ENCODE results near the gene FAM110D. TPM values are rescaled to one million over a fixed set of nuclear protein-coding genes. Genes with fewer than 3 reads are reported as not detected.

Gene FAM110D
- total and polyA plus RNA-seq, 2 of the 8 experiments (the other 6 are each of a cell fraction or from before 2014, with no cell fraction given): 0.21 to 0.48 TPM

- H3K4me2 ChIP-seq (ENCODE audit: insufficient read depth in 1 of 2, low read depth in 2 of 2, low read length in 2 of 2): no peak overlapping the region
- no peak overlapping the region for H2BK5ac ChIP-seq (ENCODE audit: low read depth, low read length)
- H2BK120ac ChIP-seq (replicated peaks; ENCODE audit: low read depth, low read length): no peak overlapping the region
- DNase-seq (ENCODE audit: low read depth in 1 of 2, low spot score in 2 of 2) (no peak), FAIRE-seq (no peak)
- H3K9ac ChIP-seq (replicated peaks in 1 of 4; ENCODE audit: extremely low read depth in 1 of 4, low read depth in 3 of 4, low read length in 3 of 4): no peak overlapping the region
- no peak overlapping the region for H4K8ac ChIP-seq (ENCODE audit: extremely low read depth, insufficient read depth, low read length)
- ChIA-PET CTCF (ENCODE audit: partially characterized antibody) (interaction anchor here (0.6 to 1.3 kb wide), 6 partner anchors 8 to 922 kb away, joined by 3 to 5 read pairs (median 3); no protein-coding TSS in a partner anchor), POLR2A (ENCODE audit: partially characterized antibody) (no interaction called here)
- no peaks in the 10 kb centered on the region for H3K36me3 ChIP-seq (ENCODE audit: control insufficient read depth in 2 of 4, insufficient read depth in 4 of 4, low read length in 3 of 4)
- no peaks in the 10 kb centered on the region for H3K27me3 ChIP-seq (replicated peaks in 1 of 4; ENCODE audit: control insufficient read depth in 3 of 4, extremely low read depth in 1 of 4, insufficient read depth in 3 of 4, low read length in 3 of 4)
- H3K56ac ChIP-seq (replicated peaks; ENCODE audit: insufficient read length, low read depth, low read length): no peak overlapping the region
- 90% methylated on average over 5 of the region's 5 CpGs; no CpG with 5 or more reads in 1 of the 2 experiments for WGBS, 2 experiments (ENCODE audit: extremely low coverage in 1 of 2, insufficient coverage in 1 of 2, insufficient read length in 1 of 2, insufficient replicate concordance in 2 of 2, low coverage in 1 of 2, low lambda C conversion rate in 2 of 2, missing lambda C conversion rate in 1 of 2)
- no peak overlapping the region for H3K27ac ChIP-seq (ENCODE audit: low read depth, low read length)
- H3K14ac ChIP-seq (ENCODE audit: insufficient read length): no peak overlapping the region
- H2BK20ac ChIP-seq (ENCODE audit: low read length): no peak overlapping the region
- no peaks in the 10 kb centered on the region for H3K4me1 ChIP-seq (replicated peaks in 1 of 4; ENCODE audit: control insufficient read depth in 3 of 4, insufficient read depth in 4 of 4, low read length in 3 of 4)
- H2AFZ ChIP-seq (ENCODE audit: low read length): no peak overlapping the region
- H3K79me1 ChIP-seq (ENCODE audit: low read depth, low read length): no peaks in the 10 kb centered on the region
- TF ChIP-seq GTF2F1 (IDR thresholded peaks at IDR 0.05; ENCODE audit: borderline replicate concordance, low read depth, low read length): no peak
- no peak for TF ChIP-seq RFX5 (IDR thresholded peaks at IDR 0.05; ENCODE audit: borderline replicate concordance, low read depth, low read length)
- H3K23ac ChIP-seq (ENCODE audit: insufficient read length): no peak overlapping the region
- H3K79me2 ChIP-seq (ENCODE audit: control insufficient read depth in 1 of 2, insufficient read depth in 2 of 2, low read length in 2 of 2): no peaks in the 10 kb centered on the region
- H2BK12ac ChIP-seq (ENCODE audit: low read depth, low read length): no peak overlapping the region
- H3K18ac ChIP-seq (ENCODE audit: extremely low read depth, low read length): no peak overlapping the region
- H2BK15ac ChIP-seq (ENCODE audit: low read length): no peak overlapping the region
- H3K23me2 ChIP-seq (ENCODE audit: low read depth, low read length): no peaks in the 10 kb centered on the region
- no peak overlapping the region for H4K5ac ChIP-seq (ENCODE audit: insufficient read length, low read depth, low read length)
- H2AK5ac ChIP-seq (ENCODE audit: low read depth, low read length): no peak overlapping the region
- no peak overlapping the region for H3K4ac ChIP-seq (replicated peaks; ENCODE audit: insufficient read length, low read depth, low read length)
- no peaks in the 10 kb centered on the region for H3K9me3 ChIP-seq (ENCODE audit: insufficient read depth in 2 of 2, low read depth in 1 of 2, low read length in 1 of 2)
- no peaks in the 10 kb centered on the region for H4K20me1 ChIP-seq (replicated peaks in 1 of 2; ENCODE audit: control insufficient read depth in 1 of 2, insufficient read depth in 2 of 2, low read length in 2 of 2)
- H3K4me3 ChIP-seq (ENCODE audit: extremely low read depth in 1 of 4, insufficient read depth in 2 of 4, low read depth in 3 of 4, low read length in 4 of 4): no peak overlapping the region
- no peak overlapping the region for H4K91ac ChIP-seq (replicated peaks; ENCODE audit: insufficient read length, low read length)
Measured at GRCh38 chr1:26212726-26213125, 53.8 kb downstream of the FAM110D start.
